ENCODE data around the gene MACROD2.

- no peak for TF ChIP-seq CTCF (IDR thresholded peaks at IDR 0.05)
- TF ChIP-seq POLR2A (IDR thresholded peaks at IDR 0.05) = no peak
- no peak for TF ChIP-seq POLR2AphosphoS5 (IDR thresholded peaks at IDR 0.05)
These were observed 1069.4 kb downstream of the MACROD2 start for GRCh38 chr20:15064741-15065140.
